ENCODE results near the gene SINHCAF. TPM values are rescaled to one million over a fixed set of nuclear protein-coding genes. Genes with fewer than 3 reads are reported as not detected.

The SINHCAF gene
- total and polyA plus RNA-seq, 2 of the 8 experiments (the other 6 are each of a cell fraction or from before 2014, with no cell fraction given), result 138 to 576 TPM

DNA sequence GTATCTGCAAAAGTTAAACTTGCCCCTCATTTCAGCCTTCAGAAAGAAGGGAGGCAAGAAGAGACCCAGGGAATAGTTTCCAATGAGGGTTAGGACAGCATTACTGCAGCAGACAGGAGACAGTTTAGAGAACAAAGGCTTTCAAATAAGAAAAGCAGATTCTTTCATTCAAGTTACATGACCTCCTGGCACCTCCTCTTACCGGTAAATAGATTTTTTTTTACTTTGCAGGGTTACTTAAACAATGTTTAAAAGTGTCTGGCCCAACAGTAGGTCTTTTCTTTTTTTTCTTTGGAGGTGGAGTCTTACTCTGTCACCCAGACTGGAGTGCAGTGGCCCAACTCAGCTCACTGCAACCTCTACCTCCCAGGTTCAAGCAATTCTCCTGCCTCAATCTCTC lies 47.1 kb downstream of the SINHCAF start:
- H3K9me3 ChIP-seq (ENCODE audit: insufficient read depth in 2 of 2, low read depth in 1 of 2, low read length in 1 of 2), result no peaks in the 10 kb centered on the region
- no peak overlapping the region for H3K4me3 ChIP-seq (ENCODE audit: extremely low read depth in 1 of 4, insufficient read depth in 2 of 4, low read depth in 3 of 4, low read length in 4 of 4)
- H3K14ac ChIP-seq (ENCODE audit: insufficient read length), result no peak overlapping the region
- H3K56ac ChIP-seq (replicated peaks; ENCODE audit: insufficient read length, low read depth, low read length), result no peak overlapping the region
- peaks cover 0 to 4% of the 10 kb centered on the region in 2 experiments; a peak in 1 of 4 replicates for H3K79me2 ChIP-seq (ENCODE audit: control insufficient read depth in 1 of 2, insufficient read depth in 2 of 2, low read length in 2 of 2)
- no peak overlapping the region for H4K8ac ChIP-seq (ENCODE audit: extremely low read depth, insufficient read depth, low read length)
- peaks cover 0 to 4% of the 10 kb centered on the region in 2 experiments for H4K20me1 ChIP-seq (replicated peaks in 1 of 2; ENCODE audit: control insufficient read depth in 1 of 2, insufficient read depth in 2 of 2, low read length in 2 of 2)
- no peaks in the 10 kb centered on the region; a peak in 1 of 7 replicates for H3K4me1 ChIP-seq (replicated peaks in 1 of 4; ENCODE audit: control insufficient read depth in 3 of 4, insufficient read depth in 4 of 4, low read length in 3 of 4)
- H2AFZ ChIP-seq (ENCODE audit: low read length), result no peak overlapping the region
- H3K27ac ChIP-seq (ENCODE audit: low read depth, low read length), result no peak overlapping the region
- H3K79me1 ChIP-seq (ENCODE audit: low read depth, low read length), result no peaks in the 10 kb centered on the region
- H3K4ac ChIP-seq (replicated peaks; ENCODE audit: insufficient read length, low read depth, low read length), result no peak overlapping the region
- H2BK5ac ChIP-seq (ENCODE audit: low read depth, low read length), result no peak overlapping the region
- 92% methylated on average over 1 of the region's 1 CpG; no CpG with 5 or more reads in 1 of the 2 experiments for WGBS, 2 experiments (ENCODE audit: extremely low coverage in 1 of 2, insufficient coverage in 1 of 2, insufficient read length in 1 of 2, insufficient replicate concordance in 2 of 2, low coverage in 1 of 2, low lambda C conversion rate in 2 of 2, missing lambda C conversion rate in 1 of 2)
- no peak overlapping the region for H2BK120ac ChIP-seq (replicated peaks; ENCODE audit: low read depth, low read length)
- H4K91ac ChIP-seq (replicated peaks; ENCODE audit: insufficient read length, low read length), result no peak overlapping the region
- H3K23me2 ChIP-seq (ENCODE audit: low read depth, low read length), result no peaks in the 10 kb centered on the region; the same call in 1 of the 2 replicates
- H3K18ac ChIP-seq (ENCODE audit: extremely low read depth, low read length), result no peak overlapping the region
- ChIA-PET POLR2A (ENCODE audit: partially characterized antibody) (interaction anchor here (0.5 to 2.6 kb wide), 9 partner anchors 12 to 107 kb away, joined by 3 to 15 read pairs (median 4); partner anchors contain the start of gene SINHCAF), CTCF (ENCODE audit: partially characterized antibody) (interaction anchor here (1.1 kb wide), 1 partner anchor 28 kb away, joined by 5 read pairs; no protein-coding TSS in a partner anchor)
- H4K5ac ChIP-seq (ENCODE audit: insufficient read length, low read depth, low read length), result no peak overlapping the region
- H3K9ac ChIP-seq (replicated peaks in 1 of 4; ENCODE audit: extremely low read depth in 1 of 4, low read depth in 3 of 4, low read length in 3 of 4), result no peak overlapping the region
- H3K27me3 ChIP-seq (replicated peaks in 1 of 4; ENCODE audit: control insufficient read depth in 3 of 4, extremely low read depth in 1 of 4, insufficient read depth in 3 of 4, low read length in 3 of 4), result no peaks in the 10 kb centered on the region
- H2BK12ac ChIP-seq (ENCODE audit: low read depth, low read length), result no peak overlapping the region
- FAIRE-seq, result no peak
- DNase-seq (ENCODE audit: low read depth in 1 of 2, low spot score in 2 of 2), result no peak
- H2AK5ac ChIP-seq (ENCODE audit: low read depth, low read length), result no peak overlapping the region
- H3K4me2 ChIP-seq (ENCODE audit: insufficient read depth in 1 of 2, low read depth in 2 of 2, low read length in 2 of 2), result no peak overlapping the region
- H2BK15ac ChIP-seq (ENCODE audit: low read length), result no peak overlapping the region
- no peak overlapping the region for H2BK20ac ChIP-seq (ENCODE audit: low read length)
- peaks cover 5 to 44% (median 21%) of the 10 kb centered on the region in 4 experiments; a peak in 7 of 8 replicates for H3K36me3 ChIP-seq (ENCODE audit: control insufficient read depth in 2 of 4, insufficient read depth in 4 of 4, low read length in 3 of 4)
- no peak overlapping the region for H3K23ac ChIP-seq (ENCODE audit: insufficient read length)
- TF ChIP-seq POLR2AphosphoS5 (IDR thresholded peaks at IDR 0.05; ENCODE audit: low read depth, low read length), result peak; percentile 18
